ENCODE data around the gene NME9. TPM values are rescaled to one million over a fixed set of nuclear protein-coding genes. Genes with fewer than 3 reads are reported as not detected.

NME9 gene
- total RNA-seq, 1 donor from 2014 or later, result 0.47 TPM

DNA sequence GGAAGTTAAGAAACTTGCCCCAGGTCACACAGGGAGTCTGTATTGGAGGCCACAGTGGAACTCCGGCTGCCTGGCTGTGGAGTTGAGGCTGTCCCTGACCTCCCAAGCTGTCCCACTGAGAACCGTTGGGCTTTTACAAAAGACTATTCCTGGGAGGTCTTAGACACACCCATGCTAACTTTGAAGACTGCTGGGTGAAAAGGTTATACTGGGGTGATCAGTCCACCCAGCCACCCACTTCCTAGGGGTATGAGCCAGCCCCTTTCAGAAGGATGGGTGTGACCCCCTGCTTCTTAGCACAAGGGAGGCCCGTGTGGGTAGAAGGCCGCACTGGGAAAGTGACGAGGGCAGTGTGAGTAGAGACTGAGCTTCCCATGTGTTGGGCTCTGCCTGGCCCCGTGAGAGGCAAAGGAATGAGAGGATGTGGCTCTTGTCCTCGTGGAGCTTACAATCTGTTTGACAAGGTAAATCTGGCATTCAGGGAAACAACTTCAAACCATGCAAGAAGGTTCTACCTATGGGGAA, 37.7 kb upstream of the NME9 start:
- Mint-ChIP-seq H3K9me3 (ENCODE audit: unreplicated experiment) (peaks cover 2% of the 10 kb centered on the region), H3K4me1 (ENCODE audit: low read depth, unreplicated experiment) (peaks cover 2% of the 10 kb centered on the region), H3K27ac (ENCODE audit: unreplicated experiment) (no peak overlapping the region), H3K36me3 (ENCODE audit: unreplicated experiment) (no peaks in the 10 kb centered on the region), H3K4me3 (ENCODE audit: unreplicated experiment) (no peak overlapping the region), H3K27me3 (ENCODE audit: unreplicated experiment) (no peaks in the 10 kb centered on the region)
- TF ChIP-seq, protein P1, sequence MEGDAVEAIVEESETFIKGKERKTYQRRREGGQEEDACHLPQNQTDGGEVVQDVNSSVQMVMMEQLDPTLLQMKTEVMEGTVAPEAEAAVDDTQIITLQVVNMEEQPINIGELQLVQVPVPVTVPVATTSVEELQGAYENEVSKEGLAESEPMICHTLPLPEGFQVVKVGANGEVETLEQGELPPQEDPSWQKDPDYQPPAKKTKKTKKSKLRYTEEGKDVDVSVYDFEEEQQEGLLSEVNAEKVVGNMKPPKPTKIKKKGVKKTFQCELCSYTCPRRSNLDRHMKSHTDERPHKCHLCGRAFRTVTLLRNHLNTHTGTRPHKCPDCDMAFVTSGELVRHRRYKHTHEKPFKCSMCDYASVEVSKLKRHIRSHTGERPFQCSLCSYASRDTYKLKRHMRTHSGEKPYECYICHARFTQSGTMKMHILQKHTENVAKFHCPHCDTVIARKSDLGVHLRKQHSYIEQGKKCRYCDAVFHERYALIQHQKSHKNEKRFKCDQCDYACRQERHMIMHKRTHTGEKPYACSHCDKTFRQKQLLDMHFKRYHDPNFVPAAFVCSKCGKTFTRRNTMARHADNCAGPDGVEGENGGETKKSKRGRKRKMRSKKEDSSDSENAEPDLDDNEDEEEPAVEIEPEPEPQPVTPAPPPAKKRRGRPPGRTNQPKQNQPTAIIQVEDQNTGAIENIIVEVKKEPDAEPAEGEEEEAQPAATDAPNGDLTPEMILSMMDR (IDR thresholded peaks at IDR 0.05; ENCODE audit: partially characterized antibody, unreplicated experiment), result no peak
- DNase-seq, result no peak

DNA sequence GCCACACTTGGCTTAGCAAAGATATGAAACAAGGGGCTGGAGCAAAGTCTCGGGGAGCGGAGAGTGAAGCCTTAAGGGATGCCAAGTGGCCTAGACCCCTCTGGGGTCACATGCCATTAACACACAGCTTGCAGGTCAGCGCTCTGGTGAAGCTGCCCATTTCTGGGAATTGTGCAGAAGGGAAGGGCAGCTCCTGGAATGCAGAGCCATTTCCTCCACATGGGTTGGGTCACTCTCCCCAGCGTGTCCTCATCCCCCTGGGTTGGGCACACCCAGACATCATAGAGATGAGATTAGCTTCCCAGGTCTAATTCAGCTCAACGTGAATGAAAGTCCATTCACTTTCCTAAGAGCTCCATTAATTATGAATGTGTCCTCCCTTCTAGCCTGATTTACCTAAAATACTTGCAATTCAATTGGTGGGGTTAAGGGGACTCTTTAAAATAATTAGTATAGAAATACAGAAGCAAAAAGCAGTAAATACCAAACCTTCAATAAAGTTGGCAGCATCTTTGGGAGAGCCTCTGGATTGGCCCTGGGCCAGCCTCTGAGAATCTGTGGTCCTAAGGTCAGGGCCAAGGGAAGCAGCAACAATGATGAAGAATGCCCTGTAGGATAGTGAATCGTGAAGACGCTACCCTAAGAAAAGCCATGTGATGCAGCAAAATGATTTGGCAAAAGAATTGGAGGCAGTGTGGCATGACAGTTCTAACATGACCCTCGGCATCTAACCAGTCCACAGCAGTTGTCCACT, 36.5 kb upstream of the NME9 start:
- Mint-ChIP-seq H3K36me3 (ENCODE audit: unreplicated experiment) (no peaks in the 10 kb centered on the region), H3K27me3 (ENCODE audit: unreplicated experiment) (no peaks in the 10 kb centered on the region), H3K4me1 (ENCODE audit: low read depth, unreplicated experiment) (peaks cover 4% of the 10 kb centered on the region), H3K9me3 (ENCODE audit: unreplicated experiment) (peaks cover 2% of the 10 kb centered on the region), H3K4me3 (ENCODE audit: unreplicated experiment) (no peak overlapping the region), H3K27ac (ENCODE audit: unreplicated experiment) (no peak overlapping the region)
- no peak for DNase-seq
- TF ChIP-seq, protein P1 (IDR thresholded peaks at IDR 0.05; ENCODE audit: partially characterized antibody, unreplicated experiment), result no peak

DNA sequence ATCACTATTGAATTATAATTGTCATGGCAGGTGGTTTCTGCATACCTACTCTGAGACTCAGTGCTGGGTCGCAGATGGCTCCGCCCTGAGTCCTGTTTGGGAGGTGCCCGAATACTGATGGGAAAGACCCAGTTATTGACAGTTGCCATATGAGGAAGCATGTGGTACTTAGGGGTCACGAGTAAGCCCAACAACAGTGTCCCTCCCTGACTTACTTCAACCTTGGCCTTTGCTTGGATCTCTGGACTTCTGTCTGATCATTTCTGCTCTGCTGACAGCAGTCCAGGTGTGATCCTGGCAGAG, 35.6 kb upstream of the NME9 start:
- TF ChIP-seq, protein P1 (IDR thresholded peaks at IDR 0.05; ENCODE audit: partially characterized antibody, unreplicated experiment), result no peak
- no peak overlapping the region for H3K4me3 Mint-ChIP-seq (ENCODE audit: unreplicated experiment)
- no peak overlapping the region for H3K27ac Mint-ChIP-seq (ENCODE audit: unreplicated experiment)
- H3K9me3 Mint-ChIP-seq (ENCODE audit: unreplicated experiment), result peaks cover 6% of the 10 kb centered on the region
- no peak for DNase-seq
- peaks cover 9% of the 10 kb centered on the region for H3K4me1 Mint-ChIP-seq (ENCODE audit: low read depth, unreplicated experiment)
- H3K36me3 Mint-ChIP-seq (ENCODE audit: unreplicated experiment), result no peaks in the 10 kb centered on the region
- peaks cover 3% of the 10 kb centered on the region for H3K27me3 Mint-ChIP-seq (ENCODE audit: unreplicated experiment)

DNA sequence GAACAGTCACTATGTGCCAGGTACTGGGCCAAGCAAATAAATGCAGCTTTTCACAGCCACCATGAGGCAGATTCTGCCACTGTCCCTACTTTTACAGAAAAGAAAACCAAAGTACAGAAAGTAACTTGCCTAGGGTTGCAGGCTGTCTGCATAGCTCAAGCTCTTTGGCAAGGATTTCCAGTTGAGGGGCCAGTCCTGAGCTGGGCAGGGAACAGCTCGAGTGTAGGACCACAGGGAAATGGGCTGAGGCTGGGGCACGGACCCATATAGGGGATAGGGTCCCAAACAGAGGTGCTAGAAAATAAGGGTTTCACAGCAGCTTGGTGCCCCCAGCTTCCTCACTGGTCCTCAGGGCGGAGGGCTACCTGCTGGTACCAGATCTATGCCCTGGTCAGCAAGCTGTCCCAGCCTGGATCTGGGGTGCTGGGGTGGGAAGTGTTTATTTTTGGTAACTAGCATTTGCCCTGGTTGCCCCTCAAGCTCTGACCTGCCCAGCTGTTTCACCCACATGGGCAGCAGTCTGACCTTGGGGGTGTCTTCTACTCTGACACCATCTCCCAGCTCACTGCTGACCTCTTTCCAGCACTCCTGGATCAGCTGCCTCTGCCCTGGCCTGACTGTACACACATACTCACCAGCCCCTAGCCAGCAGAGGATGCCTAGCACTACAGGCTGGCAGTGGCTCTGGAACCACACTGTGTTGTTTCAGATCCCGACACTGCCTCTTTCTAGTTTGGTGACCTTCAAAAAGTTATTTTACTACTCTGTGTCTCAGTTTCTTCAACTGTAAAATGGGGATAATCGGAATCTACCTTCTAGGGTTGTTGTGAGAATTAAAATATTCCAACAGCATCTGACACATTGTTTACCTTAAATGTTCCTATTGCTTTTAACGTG, 35.0 kb upstream of the NME9 start:
- H3K4me1 Mint-ChIP-seq (ENCODE audit: low read depth, unreplicated experiment), result peaks cover 9% of the 10 kb centered on the region
- no peak for DNase-seq
- peaks cover 3% of the 10 kb centered on the region for H3K27me3 Mint-ChIP-seq (ENCODE audit: unreplicated experiment)
- no peak overlapping the region for H3K4me3 Mint-ChIP-seq (ENCODE audit: unreplicated experiment)
- peaks cover 6% of the 10 kb centered on the region for H3K9me3 Mint-ChIP-seq (ENCODE audit: unreplicated experiment)
- TF ChIP-seq, protein P1 (IDR thresholded peaks at IDR 0.05; ENCODE audit: partially characterized antibody, unreplicated experiment), result no peak
- H3K36me3 Mint-ChIP-seq (ENCODE audit: unreplicated experiment), result no peaks in the 10 kb centered on the region
- H3K27ac Mint-ChIP-seq (ENCODE audit: unreplicated experiment), result no peak overlapping the region

All from glutamatergic neuron (in vitro differentiated cells).